GM20000 (cell line): ENCODE measurements around the gene FBXW9.
A peak's percentile ranks its signal among the peaks of the same experiment; 100 is the strongest.

Experiments used
- DNase-seq: peaks from one replicate; pipeline ENCODE4 v3.0.0; 2012; ENCODE audit warnings: low spot score
- TF ChIP-seq, protein P1 (sequence below): IDR thresholded peaks from 2 replicates; pipeline ENCODE4 v1.5.1; 2012; ENCODE audit warnings: mild to moderate bottlenecking, control low read depth; ENCODE audit errors: extremely low read depth, missing control alignments

The FBXW9 gene

DNA sequence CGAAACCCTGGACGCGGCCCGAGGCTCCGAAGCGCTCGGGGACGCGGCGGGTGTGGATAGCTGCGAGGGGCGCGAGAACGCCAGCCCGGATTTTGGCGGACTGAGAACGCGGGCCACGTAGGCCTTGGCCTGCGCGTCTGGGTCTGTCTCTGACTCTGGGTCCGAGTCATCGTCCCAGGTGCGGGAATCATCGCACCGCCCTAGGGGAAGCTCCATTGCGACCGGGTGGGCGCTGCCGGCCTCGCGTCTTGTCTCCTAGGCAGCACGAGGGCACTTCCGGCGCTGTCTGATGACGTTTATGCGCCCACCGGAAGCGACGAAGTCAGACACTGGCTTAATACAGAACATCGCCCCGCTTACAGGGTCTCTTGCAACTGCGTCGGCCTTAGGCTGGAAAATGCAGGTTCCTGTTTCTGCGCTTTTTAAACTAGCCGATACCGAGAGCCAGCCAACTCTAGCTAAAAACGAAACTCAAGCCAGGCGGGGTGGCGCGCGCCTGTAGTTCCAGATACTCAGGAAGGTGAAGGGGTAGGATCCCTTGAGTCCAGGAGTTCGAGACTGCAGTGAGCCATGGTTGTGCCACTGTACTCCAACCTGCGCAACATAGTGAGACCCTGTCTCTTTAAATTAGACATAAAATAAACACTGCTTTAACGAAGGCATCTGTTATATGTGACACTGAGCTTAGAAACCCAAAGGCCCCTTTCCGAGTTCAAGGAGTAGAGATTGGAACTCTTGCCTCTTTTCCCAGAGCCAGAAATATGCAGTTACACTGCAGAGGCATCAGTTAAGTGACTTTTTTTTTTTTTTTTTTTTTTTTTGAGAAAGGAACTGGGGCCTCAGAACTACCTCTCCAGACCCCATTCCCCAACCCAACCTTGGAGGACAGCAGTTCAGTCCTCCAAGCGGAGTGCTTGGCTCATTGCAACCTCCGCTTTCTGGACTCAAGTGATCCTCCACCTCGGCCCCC, at the start of gene FBXW9:
TSS of gene FBXW9 (minus strand) at position 266 of the 970 bp plus-strand sequence. CDS start at position 216, 50 bp downstream.
- TF ChIP-seq, protein P1, sequence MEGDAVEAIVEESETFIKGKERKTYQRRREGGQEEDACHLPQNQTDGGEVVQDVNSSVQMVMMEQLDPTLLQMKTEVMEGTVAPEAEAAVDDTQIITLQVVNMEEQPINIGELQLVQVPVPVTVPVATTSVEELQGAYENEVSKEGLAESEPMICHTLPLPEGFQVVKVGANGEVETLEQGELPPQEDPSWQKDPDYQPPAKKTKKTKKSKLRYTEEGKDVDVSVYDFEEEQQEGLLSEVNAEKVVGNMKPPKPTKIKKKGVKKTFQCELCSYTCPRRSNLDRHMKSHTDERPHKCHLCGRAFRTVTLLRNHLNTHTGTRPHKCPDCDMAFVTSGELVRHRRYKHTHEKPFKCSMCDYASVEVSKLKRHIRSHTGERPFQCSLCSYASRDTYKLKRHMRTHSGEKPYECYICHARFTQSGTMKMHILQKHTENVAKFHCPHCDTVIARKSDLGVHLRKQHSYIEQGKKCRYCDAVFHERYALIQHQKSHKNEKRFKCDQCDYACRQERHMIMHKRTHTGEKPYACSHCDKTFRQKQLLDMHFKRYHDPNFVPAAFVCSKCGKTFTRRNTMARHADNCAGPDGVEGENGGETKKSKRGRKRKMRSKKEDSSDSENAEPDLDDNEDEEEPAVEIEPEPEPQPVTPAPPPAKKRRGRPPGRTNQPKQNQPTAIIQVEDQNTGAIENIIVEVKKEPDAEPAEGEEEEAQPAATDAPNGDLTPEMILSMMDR, result no peak
- DNase-seq, result peak; percentile 99

DNA sequence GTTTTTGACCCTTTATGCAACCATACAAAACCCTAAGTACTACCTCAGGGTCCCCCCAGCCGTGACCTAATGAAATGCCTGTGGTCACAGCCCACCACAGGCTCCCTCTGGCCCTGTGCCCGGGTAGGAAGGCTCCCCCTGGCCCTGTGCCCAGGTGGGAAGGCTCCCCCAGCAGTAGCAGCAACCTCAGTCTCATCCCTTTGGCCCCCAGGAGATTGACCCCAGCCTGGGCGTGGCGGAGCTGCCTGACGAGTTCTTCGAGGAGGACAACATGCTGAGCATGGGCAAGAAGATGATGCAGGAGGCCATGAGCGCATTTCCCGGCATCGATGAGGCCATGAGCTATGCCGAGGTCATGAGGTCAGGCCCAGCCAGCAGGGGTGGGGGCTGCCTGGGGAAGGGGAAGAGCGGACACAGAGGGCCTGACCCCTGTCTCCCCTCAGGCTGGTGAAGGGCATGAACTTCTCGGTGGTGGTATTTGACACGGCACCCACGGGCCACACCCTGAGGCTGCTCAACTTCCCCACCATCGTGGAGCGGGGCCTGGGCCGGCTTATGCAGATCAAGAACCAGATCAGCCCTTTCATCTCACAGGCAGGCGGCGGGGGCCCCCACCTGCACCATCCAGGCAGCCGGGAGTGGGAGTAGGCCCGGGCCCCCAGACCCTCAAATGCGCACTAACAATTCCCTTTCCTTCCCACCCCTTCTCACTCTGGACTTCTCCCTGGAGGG, 48.9 kb upstream of the FBXW9 start:
- TF ChIP-seq, protein P1, result no peak
- DNase-seq, result no peak

DNA sequence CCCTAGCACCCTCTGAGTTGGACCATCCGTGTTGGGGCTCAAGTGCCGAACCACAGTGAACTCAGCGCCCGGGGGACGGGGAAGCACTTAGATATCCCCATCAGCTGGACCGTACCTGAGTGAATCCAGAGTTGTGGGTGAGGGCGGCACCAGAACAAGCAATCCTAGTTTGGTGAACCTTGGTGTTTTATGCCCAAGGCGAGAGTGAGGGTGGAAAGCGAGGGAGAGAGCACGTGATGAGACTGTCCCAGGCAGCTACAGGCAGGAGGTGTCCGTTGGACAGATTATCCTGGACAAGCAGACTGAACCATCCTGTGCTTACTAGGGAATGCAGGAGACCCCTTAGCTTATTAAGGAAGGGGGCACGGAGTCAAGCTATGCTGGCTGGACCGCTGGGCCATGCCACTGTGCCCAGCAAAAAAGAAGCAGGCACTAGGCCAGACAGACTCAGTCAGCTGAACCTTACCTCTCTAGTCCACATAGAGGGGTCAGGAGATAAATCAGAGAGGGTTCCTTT, 41.5 kb upstream of the FBXW9 start:
- DNase-seq, result no peak
- TF ChIP-seq, protein P1, result no peak

DNA sequence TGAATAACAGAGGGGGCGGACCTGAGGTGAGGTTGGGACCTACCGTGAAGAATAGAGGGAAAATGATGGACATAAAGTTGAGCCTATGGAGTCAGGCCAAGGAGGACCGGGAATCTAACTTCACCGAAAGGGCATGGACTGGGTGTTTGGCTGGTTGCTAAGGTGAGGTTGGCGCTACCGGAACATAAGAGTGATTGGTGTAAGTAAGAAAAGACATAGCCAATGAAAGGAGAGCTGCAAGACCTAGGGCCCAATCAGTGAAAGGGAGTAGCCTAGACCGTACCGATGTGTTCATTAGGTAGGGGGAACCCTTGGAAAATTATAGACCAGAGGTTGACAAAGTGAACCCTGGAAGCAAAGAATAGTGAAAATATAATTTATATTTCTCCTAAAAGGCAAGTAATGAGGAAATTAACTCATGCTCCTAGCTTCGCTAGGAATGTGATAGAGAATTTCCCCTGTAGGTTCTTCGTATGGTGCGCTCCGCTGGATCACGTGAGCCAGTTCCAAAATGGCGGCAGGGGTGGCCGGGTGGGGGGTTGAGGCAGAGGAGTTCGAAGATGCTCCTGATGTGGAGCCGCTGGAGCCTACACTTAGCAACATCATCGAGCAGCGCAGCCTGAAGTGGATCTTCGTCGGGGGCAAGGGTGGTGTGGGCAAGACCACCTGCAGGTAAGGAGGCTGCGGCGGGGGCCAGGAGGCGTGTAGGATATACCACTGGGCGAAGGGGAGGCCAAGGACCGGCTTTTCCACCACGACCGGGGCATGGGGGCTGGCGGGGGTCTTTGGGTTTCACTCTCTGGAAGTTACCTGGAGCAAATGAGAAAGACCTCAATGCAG, 40.8 kb upstream of the FBXW9 start, which contains the start of gene GET3:
TSS of gene GET3 (plus strand) at position 503 of the 840 bp plus-strand sequence. CDS start at position 512, 9 bp downstream.
- peak; percentile 91 for DNase-seq
- TF ChIP-seq, protein P1, result no peak

DNA sequence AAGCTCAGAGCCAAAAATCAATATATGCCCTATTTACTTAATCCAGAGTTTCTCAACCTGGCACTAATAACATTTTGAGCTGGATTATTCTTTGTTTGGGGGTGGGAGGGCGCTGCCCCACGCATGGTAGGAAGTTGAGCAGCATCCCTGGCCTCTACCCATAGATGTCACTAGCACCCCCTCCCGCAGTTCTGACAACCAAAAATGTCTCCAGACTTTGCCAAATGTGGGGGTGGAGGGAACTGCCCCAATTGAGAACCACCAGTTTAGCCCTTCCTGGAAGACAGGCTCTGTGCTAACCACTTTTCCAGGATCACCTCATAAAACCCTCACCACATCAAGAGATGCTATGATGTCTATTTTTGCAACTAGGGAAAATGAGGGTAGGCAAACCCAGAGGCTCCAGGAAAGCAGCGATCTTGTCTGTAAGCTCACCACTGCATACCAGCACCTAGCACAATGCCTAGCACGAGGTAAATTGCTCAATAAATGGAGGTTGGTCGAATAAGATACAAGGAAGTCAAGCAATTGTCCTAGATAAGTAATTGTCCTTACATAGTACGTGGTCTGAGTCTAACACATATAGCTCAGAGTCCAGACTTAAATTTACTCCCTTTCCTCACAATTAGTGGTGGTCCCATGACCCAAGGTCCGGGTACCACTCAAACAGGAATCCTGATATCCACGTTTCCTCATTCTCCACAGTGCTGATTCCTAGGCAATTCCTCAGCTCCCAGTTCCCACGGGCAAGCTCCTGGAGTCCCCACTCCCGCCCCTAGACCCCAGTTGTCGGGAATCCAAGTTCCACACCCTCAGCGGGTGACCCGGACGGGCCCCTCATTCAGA, 37.2 kb upstream of the FBXW9 start:
- TF ChIP-seq, protein P1, result peak; percentile 49
- DNase-seq, result peak; percentile 82

DNA sequence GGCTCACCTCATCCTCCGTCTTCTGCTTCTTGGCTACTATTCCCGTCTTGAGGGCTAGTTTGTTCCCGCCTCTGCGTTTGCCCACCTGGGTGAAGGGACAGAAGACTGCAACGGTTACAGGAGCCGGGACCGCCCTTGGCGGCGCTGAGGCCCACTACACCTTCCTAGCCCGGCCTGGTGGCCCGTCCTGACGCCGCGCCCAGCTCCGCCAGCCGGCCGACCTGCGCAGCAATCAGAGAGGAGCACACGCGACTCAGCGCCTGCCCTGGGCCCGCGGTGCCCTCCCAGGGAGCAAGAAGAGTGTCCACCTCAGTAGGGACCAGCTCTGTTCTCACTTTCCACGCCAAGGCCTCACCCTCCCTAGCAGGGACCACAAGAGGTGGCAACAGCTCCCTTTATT, 34.9 kb upstream of the FBXW9 start:
- TF ChIP-seq, protein P1, result no peak
- DNase-seq, result no peak
